ENCODE measurements around the gene ZNF652.

GRCh38 chr17:49349541-49349940 is 12.5 kb downstream of the ZNF652 start:
- TF ChIP-seq CTCF (IDR thresholded peaks at IDR 0.05) = no peak
- no peak for TF ChIP-seq POLR2A (IDR thresholded peaks at IDR 0.05)

Data from prostate gland (tissue), 2 donors.